ENCODE measurements around the gene GDPD5.

The GDPD5 gene

GRCh38 chr11:75394085-75394840 lies 131.5 kb downstream of the GDPD5 start:
- DNase-seq (ENCODE audit: low spot score) = no peak

GRCh38 chr11:75389925-75390324 lies 135.8 kb downstream of the GDPD5 start:
- no peak for DNase-seq (ENCODE audit: low spot score)

GRCh38 chr11:75389276-75389605 lies 136.5 kb downstream of the GDPD5 start:
- DNase-seq (ENCODE audit: low spot score) = no peak

GRCh38 chr11:75388386-75389275 lies 137.1 kb downstream of the GDPD5 start:
- peak; percentile 87 for DNase-seq (ENCODE audit: low spot score)

GRCh38 chr11:75387736-75388294 lies 137.9 kb downstream of the GDPD5 start:
- DNase-seq (ENCODE audit: low spot score) = no peak

GRCh38 chr11:75386942-75387630 lies 138.7 kb downstream of the GDPD5 start:
- no peak for DNase-seq (ENCODE audit: low spot score)

Data from hematopoietic multipotent progenitor cell treated with erythropoietin and hydrocortisone succinate and interleukin-3 and kit ligand, for 17 days (in vitro differentiated cells).